Mesenchymal stem cell (in vitro differentiated cells and primary cell): ENCODE results near the gene SAP30L.

Source experiments
- DNase-seq: peaks from one replicate; pipeline ENCODE4 v3.0.0-alpha.2; 2013
- H2AFZ ChIP-seq: one replicate; pipeline ENCODE4 v1.6.1; 2013; ENCODE audit warnings: low read depth, mild to moderate bottlenecking, control low read depth, inconsistent platforms, low read length, moderate library complexity
- H2AK5ac ChIP-seq: 2 replicates; pipeline ENCODE4 v1.6.1; 2013; ENCODE audit warnings: low read length, moderate library complexity, mild to moderate bottlenecking, inconsistent platforms; ENCODE audit not compliant: severe bottlenecking
- H2BK120ac ChIP-seq: one replicate; pipeline ENCODE4 v1.6.1; 2013; ENCODE audit warnings: low read depth, mild to moderate bottlenecking, inconsistent platforms, low read length, moderate library complexity
- H2BK12ac ChIP-seq, 2 experiments: one replicate each; pipeline ENCODE4 v1.6.1; 2013; ENCODE audit warnings: inconsistent platforms in 2 of 2, low read length in 2 of 2, mild to moderate bottlenecking in 2 of 2, moderate library complexity in 2 of 2, control low read depth in 1 of 2
- H2BK15ac ChIP-seq: one replicate; pipeline ENCODE4 v1.6.1; 2013; ENCODE audit warnings: mild to moderate bottlenecking, low read depth, inconsistent platforms; ENCODE audit not compliant: poor library complexity, severe bottlenecking
- H2BK5ac ChIP-seq: 2 replicates; pipeline ENCODE4 v1.6.1; 2013; ENCODE audit warnings: low read depth, mild to moderate bottlenecking, low read length, control low read depth, inconsistent platforms; ENCODE audit not compliant: poor library complexity, severe bottlenecking
- H3K14ac ChIP-seq, 2 experiments: one replicate each; pipeline ENCODE4 v1.6.1; 2013; ENCODE audit warnings: inconsistent platforms in 2 of 2, low read length in 2 of 2, control low read depth in 1 of 2, mild to moderate bottlenecking in 1 of 2, moderate library complexity in 1 of 2
- H3K18ac ChIP-seq, 2 experiments: one replicate each; pipeline ENCODE4 v1.6.1; 2013; ENCODE audit warnings: inconsistent platforms in 2 of 2, low read length in 2 of 2, control low read depth in 1 of 2, low read depth in 1 of 2, mild to moderate bottlenecking in 1 of 2
- H3K23ac ChIP-seq, 2 experiments: one replicate each; pipeline ENCODE4 v1.6.1; 2013; ENCODE audit warnings: inconsistent platforms in 2 of 2, low read length in 2 of 2, mild to moderate bottlenecking in 2 of 2, moderate library complexity in 2 of 2, control low read depth in 1 of 2
- H3K27ac ChIP-seq: 2 replicates; pipeline ENCODE4 v1.5.1; 2013; ENCODE audit warnings: mild to moderate bottlenecking, moderate library complexity, low read length, control low read depth, inconsistent platforms; ENCODE audit not compliant: poor library complexity, severe bottlenecking
- H3K27me3 ChIP-seq, 2 experiments: 2 replicates each; pipeline versions ENCODE4 v1.6.1 to v1.7.0; 2013; ENCODE audit warnings: low read length in 2 of 2, mild to moderate bottlenecking in 2 of 2, moderate library complexity in 2 of 2, control low read depth in 1 of 2, inconsistent platforms in 1 of 2; ENCODE audit not compliant: control insufficient read depth in 1 of 2, insufficient read depth in 1 of 2
- H3K36me3 ChIP-seq, 2 experiments: 2 replicates each; pipeline versions ENCODE4 v1.6.1 to v1.7.0; 2013; ENCODE audit warnings: low read length in 2 of 2, control low read depth in 1 of 2, inconsistent platforms in 1 of 2, low read depth in 1 of 2, mild to moderate bottlenecking in 1 of 2; ENCODE audit not compliant: insufficient read depth in 2 of 2, control insufficient read depth in 1 of 2
- H3K4ac ChIP-seq, 2 experiments: one replicate each; pipeline ENCODE4 v1.6.1; 2013; ENCODE audit warnings: inconsistent platforms in 2 of 2, low read length in 2 of 2, mild to moderate bottlenecking in 2 of 2, moderate library complexity in 2 of 2, control low read depth in 1 of 2, low read depth in 1 of 2
- H3K4me1 ChIP-seq: 2 replicates; pipeline ENCODE4 v1.6.1; 2013; ENCODE audit warnings: low read depth, low read length, control low read depth; ENCODE audit not compliant: control insufficient read depth, insufficient read depth
- H3K4me2 ChIP-seq: 2 replicates; pipeline ENCODE4 v1.6.1; 2013; ENCODE audit warnings: low read length, mild to moderate bottlenecking, inconsistent platforms; ENCODE audit not compliant: poor library complexity, severe bottlenecking
- H3K4me3 ChIP-seq, 2 experiments: 2 replicates each; pipeline versions ENCODE4 v1.5.1 to v1.7.0; 2013; ENCODE audit warnings: low read length in 2 of 2, mild to moderate bottlenecking in 2 of 2, control low read depth in 1 of 2, low read depth in 1 of 2; ENCODE audit not compliant: insufficient read depth in 1 of 2
- H3K79me1 ChIP-seq: replicated peaks from 2 replicates; pipeline ENCODE4 v1.6.1; 2013; ENCODE audit warnings: mild to moderate bottlenecking, control low read depth, low read length, inconsistent platforms; ENCODE audit not compliant: poor library complexity, severe bottlenecking
- H3K9ac ChIP-seq: 2 replicates; pipeline ENCODE4 v1.7.0; 2013; ENCODE audit warnings: mild to moderate bottlenecking, low read length, moderate library complexity
- H3K9me3 ChIP-seq: 2 replicates; pipeline ENCODE4 v1.7.0; 2013; ENCODE audit warnings: mild to moderate bottlenecking, low read length; ENCODE audit not compliant: control insufficient read depth
- H4K8ac ChIP-seq: one replicate; pipeline ENCODE4 v1.6.1; 2013; ENCODE audit warnings: inconsistent platforms, mild to moderate bottlenecking, low read length, moderate library complexity
- H4K91ac ChIP-seq: one replicate; pipeline ENCODE4 v1.6.1; 2013; ENCODE audit warnings: mild to moderate bottlenecking, low read length, inconsistent platforms
- WGBS: methylation state at CpG from one replicate; pipeline ENCODE4 v1.1.7; 2013; ENCODE audit warnings: mixed read lengths; 5-methylcytosine and 5-hydroxymethylcytosine counted together

SAP30L gene

GRCh38 chr5:154476354-154477205 is 30.8 kb downstream of the SAP30L start:
- no peak for DNase-seq
- Histone ChIP-seq H4K91ac (no peak overlapping the region), H3K4me2 (no peak overlapping the region), H3K36me3 (no peaks in the 10 kb centered on the region), H3K9ac (no peak overlapping the region), H3K14ac (no peak overlapping the region), H3K18ac (no peak overlapping the region), H3K27me3 (peaks cover 94 to 100% of the 10 kb centered on the region in 2 experiments), H2BK120ac (no peak overlapping the region), H2AK5ac (no peak overlapping the region), H3K4me1 (peaks cover 40% of the 10 kb centered on the region), H3K4me3 (no peak overlapping the region), H2AFZ (no peak overlapping the region), H3K27ac (no peak overlapping the region), H3K4ac (no peak overlapping the region), H3K79me1 (no peaks in the 10 kb centered on the region), H2BK5ac (no peak overlapping the region), H3K23ac (peak overlapping the region in 1 of 2 experiments; percentile 9), H2BK12ac (no peak overlapping the region), H2BK15ac (no peak overlapping the region), H3K9me3 (no peaks in the 10 kb centered on the region), H4K8ac (no peak overlapping the region)
- WGBS: 2% methylated on average over 38 of the region's 38 CpGs

GRCh38 chr5:154477382-154478223 is 31.8 kb downstream of the SAP30L start:
- Histone ChIP-seq H3K4me2 (peak overlapping the region; percentile 57), H2AFZ (no peak overlapping the region), H3K4me1 (peaks cover 39% of the 10 kb centered on the region), H2BK5ac (no peak overlapping the region), H3K9ac (no peak overlapping the region), H3K36me3 (no peaks in the 10 kb centered on the region), H2BK120ac (no peak overlapping the region), H3K18ac (no peak overlapping the region), H4K91ac (no peak overlapping the region), H2BK15ac (no peak overlapping the region), H3K23ac (peak overlapping the region in 1 of 2 experiments; percentile 97), H2BK12ac (no peak overlapping the region), H3K27me3 (peaks cover 100% of the 10 kb centered on the region in 2 experiments), H3K4me3 (peak overlapping the region in 1 of 2 experiments; percentile 63), H3K79me1 (no peaks in the 10 kb centered on the region), H2AK5ac (no peak overlapping the region), H3K9me3 (peaks cover 3% of the 10 kb centered on the region), H3K27ac (no peak overlapping the region), H4K8ac (no peak overlapping the region), H3K14ac (peak overlapping the region in 1 of 2 experiments; percentile 4), H3K4ac (no peak overlapping the region)
- WGBS: under 1% methylated on average over 67 of the region's 68 CpGs
- peak; percentile 29 for DNase-seq

- H2AK5ac ChIP-seq: no peak within 1 kb of the TSS
- H3K4me1 ChIP-seq: peaks cover 35% of the 10 kb centered on the region
- WGBS: 0% methylated on average over 5 of the region's 20 CpGs
- no peak within 1 kb of the TSS for H3K9ac ChIP-seq
- no peak within 1 kb of the TSS for H3K27ac ChIP-seq
- peak within 1 kb of the TSS in 1 of 2 experiments; percentile 15 for H2BK12ac ChIP-seq
- H2AFZ ChIP-seq: no peak within 1 kb of the TSS
- peak within 1 kb of the TSS in 1 of 2 experiments; percentile 4 for H3K14ac ChIP-seq
- no peak within 1 kb of the TSS for H2BK5ac ChIP-seq
- no peaks in the 10 kb centered on the region for H3K36me3 ChIP-seq
- peak within 1 kb of the TSS in 1 of 2 experiments; percentile 97 for H3K23ac ChIP-seq
- no peaks in the 10 kb centered on the region for H3K79me1 ChIP-seq
- H3K4me2 ChIP-seq: peak within 1 kb of the TSS; percentile 57
- H3K27me3 ChIP-seq: peaks cover 100% of the 10 kb centered on the region in 2 experiments
- peak; percentile 48 for DNase-seq
- no peak within 1 kb of the TSS for H3K4ac ChIP-seq
- peak within 1 kb of the TSS; percentile 9 for H2BK15ac ChIP-seq
- no peak within 1 kb of the TSS for H3K18ac ChIP-seq
- no peak within 1 kb of the TSS for H4K8ac ChIP-seq
- H3K9me3 ChIP-seq: peaks cover 3% of the 10 kb centered on the region
- H4K91ac ChIP-seq: no peak within 1 kb of the TSS
- peak within 1 kb of the TSS in 1 of 2 experiments; percentile 63 for H3K4me3 ChIP-seq
- no peak within 1 kb of the TSS for H2BK120ac ChIP-seq
Observed at GRCh38 chr5:154478224-154478565, 32.4 kb downstream of the SAP30L start, which contains the start of gene HAND1. Gene HAND1, minus strand, starts transcription at chr5:154478227. Its CDS starts 219 bp downstream, at chr5:154478008.

- peaks cover 3% of the 10 kb centered on the region for H3K9me3 ChIP-seq
- H3K14ac ChIP-seq: no peak overlapping the region
- peak; percentile 22 for DNase-seq
- no peak overlapping the region for H2BK5ac ChIP-seq
- no peak overlapping the region for H4K91ac ChIP-seq
- peak overlapping the region in 1 of 2 experiments; percentile 9 for H3K23ac ChIP-seq
- H3K4me1 ChIP-seq: peaks cover 31% of the 10 kb centered on the region
- no peak overlapping the region for H4K8ac ChIP-seq
- no peak overlapping the region for H2AFZ ChIP-seq
- H2BK15ac ChIP-seq: peak overlapping the region; percentile 9
- no peak overlapping the region for H3K4me3 ChIP-seq
- no peaks in the 10 kb centered on the region for H3K79me1 ChIP-seq
- H2BK120ac ChIP-seq: no peak overlapping the region
- H3K9ac ChIP-seq: no peak overlapping the region
- WGBS: 2% methylated on average over 26 of the region's 27 CpGs
- no peak overlapping the region for H3K27ac ChIP-seq
- peaks cover 100% of the 10 kb centered on the region in 2 experiments for H3K27me3 ChIP-seq
- peak overlapping the region in 1 of 2 experiments; percentile 15 for H2BK12ac ChIP-seq
- H3K18ac ChIP-seq: no peak overlapping the region
- no peak overlapping the region for H3K4me2 ChIP-seq
- H2AK5ac ChIP-seq: no peak overlapping the region
- no peak overlapping the region for H3K4ac ChIP-seq
- H3K36me3 ChIP-seq: no peaks in the 10 kb centered on the region
Observed at GRCh38 chr5:154478752-154479159, 33.0 kb downstream of the SAP30L start.
